Bronchial epithelial cell (primary cell): ENCODE measurements around the gene PAK6. TPM values are rescaled to one million over a fixed set of nuclear protein-coding genes. Genes with fewer than 3 reads are reported as not detected.
A peak's percentile ranks its signal among the peaks of the same experiment; 100 is the strongest.

Experiments
- DNase-seq: peaks from one replicate; pipeline ENCODE4 v3.0.0-alpha.2; 2010; ENCODE audit warnings: low read depth
- FAIRE-seq: peaks from 2 replicates; lab custom pipeline; 2011; peaks lifted over from hg19 to GRCh38; lab: Jason Lieb, UNC
- H3K27me3 ChIP-seq: 2 replicates; pipeline ENCODE4 v1.5.1; 2011; ENCODE audit warnings: low read length; ENCODE audit not compliant: control insufficient read depth, insufficient read depth
- H3K36me3 ChIP-seq: 2 replicates; pipeline ENCODE4 v1.5.1; 2011; ENCODE audit warnings: low read length; ENCODE audit not compliant: control insufficient read depth, insufficient read depth
- H3K4me3 ChIP-seq: 2 replicates; pipeline ENCODE4 v1.5.1; 2011; ENCODE audit warnings: mild to moderate bottlenecking, low read depth, low read length, control low read depth
- CTCF ChIP-seq: IDR thresholded peaks from 2 replicates; pipeline ENCODE4 v1.5.1; 2011; ENCODE audit warnings: mild to moderate bottlenecking, moderate library complexity, low read length, control low read depth, inconsistent platforms; ENCODE audit not compliant: insufficient read depth, severe bottlenecking
- total RNA-seq: library from RNA; depleted of rRNA; stranded (reverse); fragments of >200 nt; gene quantifications from 2 replicates; pipeline ENCODE4 v1.2.1, GENCODE V29; 2014

PAK6 gene
- total RNA-seq, 1 donor from 2014 or later: 11.6 TPM

GRCh38 chr15:40323239-40323952 lies 84.5 kb downstream of the PAK6 start, which contains the start of gene INAFM2:
INAFM2 (plus strand) TSS chr15:40323692; CDS start chr15:40324056, 364 bp downstream.
- no peaks in the 10 kb centered on the region for H3K27me3 ChIP-seq
- H3K36me3 ChIP-seq: no peaks in the 10 kb centered on the region
- FAIRE-seq (no peak), DNase-seq (peak; percentile 66)
- TF ChIP-seq CTCF: peak; percentile 44
- H3K4me3 ChIP-seq: peak within 1 kb of the TSS; percentile 65

- FAIRE-seq (no peak), DNase-seq (no peak)
- Histone ChIP-seq H3K36me3 (no peaks in the 10 kb centered on the region), H3K27me3 (no peaks in the 10 kb centered on the region), H3K4me3 (peak overlapping the region; percentile 65)
- no peak for TF ChIP-seq CTCF
These were observed 85.4 kb downstream of the PAK6 start for GRCh38 chr15:40323953-40324937.

GRCh38 chr15:40325188-40325587 lies 86.3 kb downstream of the PAK6 start:
- no peak overlapping the region for H3K4me3 ChIP-seq

GRCh38 chr15:40325700-40326099 lies 86.8 kb downstream of the PAK6 start:
- no peak for FAIRE-seq
- H3K27me3 ChIP-seq: no peaks in the 10 kb centered on the region
- DNase-seq: no peak
- H3K36me3 ChIP-seq: no peaks in the 10 kb centered on the region
- H3K4me3 ChIP-seq: no peak overlapping the region
- TF ChIP-seq CTCF: no peak

More at GRCh38 chr15:40325188-40325587, 86.3 kb downstream of the PAK6 start:
- TF ChIP-seq CTCF: no peak
- DNase-seq: no peak
- FAIRE-seq: no peak
- H3K36me3 ChIP-seq: no peaks in the 10 kb centered on the region
- no peaks in the 10 kb centered on the region for H3K27me3 ChIP-seq

Other genes with a start within 250 kb of the PAK6 start
- 95.8 and 176 TPM in 2 replicates for gene SRP14, start 199.9 kb upstream of the PAK6 start, total RNA-seq
- 1.4 and 1.6 TPM in 2 replicates for gene BMF, start 130.2 kb upstream of the PAK6 start, total RNA-seq
- 0.79 and 0.90 TPM in 2 replicates for gene BUB1B, start 78.0 kb upstream of the PAK6 start, total RNA-seq
- not detected in 2 replicates for gene ANKRD63, start 44.0 kb downstream of the PAK6 start, total RNA-seq
- gene PLCB2, start 68.9 kb downstream of the PAK6 start, total RNA-seq: not detected in 2 replicates
- 6.3 and 6.8 TPM in 2 replicates for gene INAFM2, start 84.6 kb downstream of the PAK6 start, total RNA-seq
- 12.1 and 17.3 TPM in 2 replicates for gene CCDC9B, start 101.9 kb downstream of the PAK6 start, total RNA-seq
- not detected in 2 replicates for gene PHGR1, start 112.0 kb downstream of the PAK6 start, total RNA-seq
- gene DISP2, start 119.2 kb downstream of the PAK6 start, total RNA-seq: under 0.01 TPM in 1 of 2 replicates, not detected in the other
- gene KNSTRN, start 143.7 kb downstream of the PAK6 start, total RNA-seq: 35.6 and 56.9 TPM in 2 replicates
- gene IVD, start 166.7 kb downstream of the PAK6 start, total RNA-seq: 12.4 and 19.6 TPM in 2 replicates
- 4.2 and 6.3 TPM in 2 replicates for gene BAHD1, start 201.9 kb downstream of the PAK6 start, total RNA-seq
- 1.0 and 1.1 TPM in 2 replicates for gene CHST14, start 231.9 kb downstream of the PAK6 start, total RNA-seq